Stimulated activated CD4-positive, alpha-beta T cell treated with anti-CD3 and anti-CD28 coated beads, Interleukin-2, amount 100 ng/mL, for 48 hours (primary cell): ENCODE results near the gene PLXNB3.

ENCODE experiments used
- DNase-seq, 2 donors: peaks; one replicate each; pipeline ENCODE4 v3.0.0-alpha.2; 2020

Gene PLXNB3

DNA sequence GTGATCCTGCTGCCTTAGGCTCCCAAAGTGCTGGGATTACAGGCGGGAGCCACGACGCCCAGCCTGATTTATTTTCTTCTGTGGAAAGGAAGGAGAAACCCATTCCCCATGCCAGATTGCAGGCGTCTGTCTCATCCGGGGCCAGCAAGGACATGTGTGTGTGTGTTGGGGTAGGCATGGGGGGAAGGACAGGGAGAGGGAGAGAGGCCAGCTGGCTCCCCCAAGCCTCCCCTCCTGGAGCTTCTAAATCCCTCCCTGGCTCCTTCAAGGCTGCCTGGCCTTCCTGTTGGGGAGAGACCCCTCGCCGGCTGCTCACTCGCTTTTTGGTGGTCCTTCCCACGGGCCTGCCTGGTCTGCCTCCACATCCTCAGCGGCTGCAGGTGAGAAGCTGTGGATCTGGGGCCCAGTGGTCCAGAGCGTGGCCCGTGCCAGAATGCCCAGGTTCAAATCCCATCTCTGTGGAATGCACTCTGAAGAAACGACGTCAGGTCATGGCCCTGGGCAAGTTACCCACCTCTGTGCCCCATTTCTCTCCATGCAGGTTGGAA lies 1.3 kb upstream of the PLXNB3 start:
- DNase-seq: no peak

DNA sequence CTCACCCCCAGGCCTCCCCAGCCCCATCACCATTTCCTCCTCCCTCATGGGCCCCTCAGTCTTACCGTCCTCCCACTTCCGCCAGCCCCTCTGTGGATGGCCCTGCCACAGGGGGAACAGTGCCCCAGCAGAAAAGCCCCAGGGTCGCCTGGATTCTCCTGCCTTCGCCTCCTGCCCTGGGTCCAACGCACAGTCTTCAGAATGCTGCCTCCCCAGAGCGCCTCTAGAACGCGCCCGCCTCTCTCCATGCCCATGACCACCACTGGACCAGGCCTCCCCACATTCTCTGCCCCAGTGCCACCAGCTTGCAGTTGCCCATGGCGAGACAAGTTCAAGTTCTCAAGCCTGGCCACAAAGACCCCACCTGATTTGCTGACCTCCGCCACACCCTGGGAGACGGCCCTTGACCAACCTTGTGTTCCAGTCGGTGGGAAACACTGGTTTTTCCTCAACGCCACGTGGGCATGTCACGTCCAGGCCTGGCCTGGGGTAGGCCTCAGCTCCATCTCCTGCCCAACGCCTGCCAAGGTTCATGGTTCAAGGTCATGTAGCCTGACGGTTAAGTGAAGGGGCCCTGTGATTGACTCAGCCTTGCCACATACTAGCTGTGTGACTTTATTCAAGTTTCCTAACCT lies 634 bp upstream of the PLXNB3 start:
- no peak for DNase-seq

DNA sequence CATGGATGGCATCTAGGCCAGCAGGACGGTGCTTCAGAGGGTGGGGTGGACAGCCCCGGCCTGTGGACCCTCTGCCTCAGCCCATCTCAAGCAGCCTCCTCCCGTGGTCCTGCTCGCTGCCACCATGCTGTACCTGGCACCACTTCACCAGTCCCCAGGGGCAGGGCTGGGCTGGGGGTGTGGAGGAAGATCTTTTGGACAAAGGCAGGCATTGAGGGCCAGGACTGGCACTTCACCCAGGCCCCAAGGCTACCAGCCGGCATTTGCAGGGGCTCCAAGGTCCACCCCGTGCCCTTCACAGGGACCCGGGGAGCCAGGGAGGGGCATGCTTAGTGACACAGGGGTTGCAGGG lies 713 bp downstream of the PLXNB3 start:
- DNase-seq: no peak

DNA sequence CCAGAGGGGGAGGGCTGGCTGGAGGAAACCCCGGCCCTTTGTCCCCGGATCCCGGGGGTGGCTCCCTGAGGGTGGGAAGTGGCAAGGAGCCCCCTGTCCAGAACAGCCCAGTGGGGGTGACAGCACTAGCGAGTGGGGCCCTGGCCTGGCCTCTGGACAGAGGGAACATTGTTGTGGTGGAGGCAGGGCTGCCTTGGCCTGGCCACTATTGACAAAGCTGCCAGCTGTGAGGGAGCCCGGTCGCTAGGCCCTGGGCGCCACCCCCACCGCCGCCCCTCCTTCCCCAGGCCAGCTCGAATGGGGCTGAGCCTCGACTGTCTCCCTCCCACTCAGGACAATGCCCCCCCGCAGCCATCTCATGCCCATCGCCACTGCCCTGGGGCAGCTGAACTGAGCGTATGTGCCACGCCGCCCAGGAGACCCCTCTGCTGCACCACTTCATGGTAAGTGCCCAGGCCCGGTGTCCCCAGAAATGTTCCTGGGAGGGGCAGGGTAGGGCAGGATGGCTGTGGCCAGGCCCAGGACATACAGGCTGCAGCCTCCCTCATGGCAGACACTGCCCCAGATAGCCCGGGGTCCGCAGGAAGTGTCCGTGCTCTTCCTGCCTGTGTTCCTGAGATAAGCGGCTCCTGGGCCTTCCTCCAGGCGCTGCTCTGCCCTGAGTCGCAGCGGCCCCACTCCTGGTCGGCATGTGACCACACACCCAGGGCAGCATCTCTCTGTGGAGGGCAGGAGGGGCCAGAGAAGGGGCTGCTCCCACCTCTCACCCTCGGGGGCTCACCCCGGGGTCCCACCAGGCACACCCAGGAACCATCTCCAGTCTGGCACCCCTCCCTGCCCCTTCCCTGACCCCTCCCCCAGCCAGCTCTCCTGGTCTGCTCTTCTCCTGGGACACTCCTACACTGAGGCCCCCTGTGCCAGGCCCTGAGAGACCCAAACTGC lies 1.4 kb downstream of the PLXNB3 start:
- no peak for DNase-seq

DNA sequence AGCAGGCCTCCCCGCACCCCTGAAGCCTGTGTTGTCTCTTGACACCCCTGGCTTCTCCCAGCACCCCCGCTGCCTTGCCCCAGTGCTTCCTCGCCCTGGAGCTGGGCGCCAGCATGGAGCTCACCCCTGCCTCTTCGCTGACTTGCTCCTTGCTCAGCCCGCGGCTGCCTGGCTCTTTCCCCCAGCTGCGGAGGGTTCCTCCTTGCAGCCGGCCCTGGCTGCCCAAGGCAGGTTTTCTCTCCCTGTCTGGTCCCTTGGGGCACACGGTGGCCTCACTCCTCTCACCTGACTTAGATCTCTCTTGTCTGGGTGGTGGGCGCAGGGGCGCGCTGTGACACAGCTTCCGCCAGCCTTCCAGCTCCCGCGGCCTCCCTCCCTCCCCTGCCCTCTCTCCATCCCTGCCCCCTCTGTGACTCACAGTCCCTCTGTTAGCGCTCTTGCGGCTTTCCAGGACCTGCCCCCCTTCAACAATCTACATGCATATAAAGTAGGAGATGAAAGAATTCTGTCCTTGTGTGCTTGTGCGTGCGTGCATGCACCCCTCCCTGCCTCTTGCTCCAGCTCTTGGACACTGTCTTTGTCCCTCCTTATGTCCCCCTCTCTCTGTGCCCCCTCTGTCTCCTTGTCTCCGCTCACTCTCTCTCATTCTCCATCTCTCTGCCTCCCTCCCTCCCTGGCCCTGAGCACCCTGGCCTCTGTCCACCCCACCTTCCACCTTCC lies 2.2 kb downstream of the PLXNB3 start:
- DNase-seq: no peak

DNA sequence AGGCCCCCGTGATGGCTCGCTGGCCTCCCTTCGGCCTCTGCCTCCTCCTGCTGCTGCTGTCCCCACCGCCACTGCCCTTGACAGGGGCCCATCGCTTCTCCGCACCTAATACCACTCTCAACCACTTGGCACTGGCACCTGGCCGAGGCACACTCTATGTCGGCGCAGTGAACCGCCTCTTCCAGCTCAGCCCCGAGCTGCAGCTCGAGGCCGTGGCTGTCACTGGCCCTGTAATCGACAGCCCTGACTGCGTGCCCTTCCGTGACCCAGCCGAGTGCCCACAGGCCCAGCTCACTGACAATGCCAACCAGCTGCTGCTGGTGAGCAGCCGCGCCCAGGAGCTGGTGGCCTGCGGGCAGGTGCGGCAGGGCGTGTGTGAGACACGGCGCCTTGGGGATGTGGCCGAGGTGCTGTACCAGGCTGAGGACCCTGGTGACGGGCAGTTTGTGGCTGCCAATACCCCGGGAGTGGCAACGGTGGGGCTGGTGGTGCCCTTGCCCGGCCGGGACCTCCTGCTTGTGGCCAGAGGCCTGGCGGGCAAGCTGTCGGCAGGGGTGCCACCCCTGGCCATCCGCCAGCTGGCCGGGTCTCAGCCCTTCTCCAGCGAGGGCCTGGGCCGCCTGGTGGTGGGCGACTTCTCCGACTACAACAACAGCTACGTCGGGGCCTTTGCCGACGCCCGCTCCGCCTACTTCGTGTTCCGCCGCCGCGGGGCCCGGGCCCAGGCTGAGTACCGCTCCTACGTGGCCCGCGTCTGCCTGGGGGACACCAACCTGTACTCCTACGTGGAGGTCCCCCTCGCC lies 3.0 kb downstream of the PLXNB3 start:
- no peak for DNase-seq

DNA sequence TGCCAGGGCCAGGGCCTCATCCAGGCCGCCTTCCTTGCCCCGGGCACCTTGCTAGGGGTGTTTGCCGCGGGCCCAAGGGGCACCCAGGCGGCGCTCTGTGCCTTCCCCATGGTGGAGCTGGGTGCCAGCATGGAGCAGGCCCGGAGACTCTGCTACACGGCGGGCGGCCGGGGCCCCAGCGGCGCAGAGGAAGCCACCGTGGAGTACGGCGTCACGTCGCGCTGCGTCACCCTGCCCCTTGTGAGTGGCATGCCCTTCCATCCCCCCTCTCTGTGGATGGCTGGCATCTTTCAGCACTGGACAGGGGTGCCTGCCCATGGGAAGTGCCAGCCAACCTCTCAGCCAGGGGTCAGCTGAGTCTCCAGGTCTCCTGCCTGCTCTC lies 3.6 kb downstream of the PLXNB3 start:
- DNase-seq: no peak

DNA sequence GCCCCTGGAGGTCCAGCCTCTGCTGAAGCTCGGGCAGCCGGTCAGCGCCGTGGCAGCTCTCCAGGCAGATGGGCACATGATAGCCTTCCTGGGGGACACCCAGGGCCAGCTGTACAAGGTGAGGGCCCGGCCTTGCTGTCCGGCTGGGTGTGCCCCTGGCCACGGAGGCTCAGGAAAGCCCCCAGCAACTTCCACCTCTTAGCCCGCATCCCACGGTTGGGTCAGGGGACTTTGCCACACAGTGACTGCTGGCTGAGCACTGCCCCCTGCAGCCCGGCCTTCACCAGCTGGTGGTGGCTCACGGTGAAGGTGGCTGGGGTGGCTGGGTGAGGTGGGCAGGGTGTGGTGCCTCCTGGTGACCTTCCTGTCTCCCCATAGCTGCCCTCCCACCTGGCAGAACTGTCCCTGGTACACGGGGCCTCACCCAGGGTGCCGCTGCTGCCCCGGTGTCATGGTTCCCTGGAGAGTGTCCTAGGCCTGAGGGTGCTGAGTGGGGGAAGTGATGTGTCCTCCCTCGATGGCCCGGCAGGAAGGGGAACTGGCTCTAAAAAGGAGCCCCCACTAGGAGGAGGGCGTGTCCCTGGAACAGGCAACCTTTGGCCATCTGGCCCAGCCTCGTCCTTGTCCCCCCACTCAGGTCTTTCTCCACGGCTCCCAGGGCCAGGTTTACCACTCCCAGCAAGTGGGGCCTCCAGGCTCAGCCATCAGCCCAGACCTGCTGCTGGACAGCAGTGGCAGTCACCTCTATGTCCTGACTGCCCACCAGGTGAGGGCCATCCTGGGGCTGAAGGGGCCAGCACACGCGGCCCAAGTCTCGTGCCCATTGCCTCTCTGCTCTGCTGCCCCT lies 4.5 kb downstream of the PLXNB3 start:
- no peak for DNase-seq

DNA sequence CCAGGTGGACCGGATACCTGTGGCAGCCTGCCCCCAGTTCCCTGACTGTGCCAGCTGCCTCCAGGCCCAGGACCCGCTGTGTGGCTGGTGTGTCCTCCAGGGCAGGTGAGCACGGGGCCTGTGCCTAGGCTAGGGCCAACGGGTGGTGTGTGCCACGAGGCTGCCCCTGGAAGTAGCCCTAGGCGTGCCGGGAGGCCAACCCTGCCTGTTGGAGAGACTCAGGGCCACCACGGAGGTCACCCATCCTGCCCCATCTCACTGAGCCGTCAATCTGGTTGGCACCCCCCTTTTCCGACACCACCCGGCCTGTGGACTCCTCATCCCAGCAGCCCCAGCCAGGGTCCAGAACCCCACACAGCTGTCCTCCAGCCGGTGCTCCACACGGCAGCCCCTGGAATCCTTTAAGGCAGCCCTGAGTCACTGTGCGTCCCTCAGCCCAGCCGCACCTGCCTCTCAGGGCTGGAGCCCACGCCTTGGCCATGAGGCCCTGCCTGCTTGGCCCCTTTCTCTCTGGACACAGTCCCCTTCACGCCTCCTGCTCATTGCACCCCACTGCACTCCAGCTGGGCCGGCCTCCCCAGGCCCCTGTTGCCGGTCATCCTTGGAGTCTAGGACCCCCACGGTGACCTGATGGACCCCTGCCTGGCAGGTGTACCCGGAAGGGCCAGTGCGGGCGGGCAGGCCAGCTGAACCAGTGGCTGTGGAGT lies 5.3 kb downstream of the PLXNB3 start:
- DNase-seq: no peak

DNA sequence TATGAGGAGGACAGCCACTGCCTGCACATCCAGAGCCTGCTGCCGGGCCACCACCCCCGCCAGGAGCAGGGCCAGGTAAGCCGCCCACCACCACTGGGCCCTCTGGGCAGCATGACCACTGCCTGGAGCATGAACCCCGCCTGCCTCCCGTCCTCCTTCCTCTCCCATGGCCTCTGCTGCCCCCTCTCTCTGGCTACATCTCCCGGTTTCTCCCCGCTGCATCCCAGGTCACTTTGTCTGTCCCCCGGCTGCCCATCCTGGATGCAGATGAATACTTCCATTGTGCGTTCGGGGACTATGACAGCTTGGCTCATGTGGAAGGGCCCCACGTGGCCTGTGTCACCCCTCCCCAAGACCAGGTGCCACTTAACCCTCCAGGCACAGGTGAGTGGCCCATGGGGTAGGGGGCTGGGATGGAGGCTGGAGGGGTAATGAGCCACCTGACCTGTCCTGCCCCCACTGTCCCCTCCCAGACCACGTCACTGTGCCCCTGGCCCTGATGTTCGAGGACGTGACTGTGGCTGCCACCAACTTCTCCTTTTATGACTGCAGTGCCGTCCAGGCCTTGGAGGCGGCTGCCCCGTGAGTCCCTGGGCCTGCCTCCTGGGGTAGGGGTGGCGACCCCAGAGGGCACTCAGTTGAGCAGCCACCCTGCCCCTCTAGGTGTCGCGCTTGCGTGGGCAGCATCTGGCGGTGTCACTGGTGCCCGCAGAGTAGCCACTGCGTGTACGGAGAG lies 6.0 kb downstream of the PLXNB3 start:
- DNase-seq: no peak

DNA sequence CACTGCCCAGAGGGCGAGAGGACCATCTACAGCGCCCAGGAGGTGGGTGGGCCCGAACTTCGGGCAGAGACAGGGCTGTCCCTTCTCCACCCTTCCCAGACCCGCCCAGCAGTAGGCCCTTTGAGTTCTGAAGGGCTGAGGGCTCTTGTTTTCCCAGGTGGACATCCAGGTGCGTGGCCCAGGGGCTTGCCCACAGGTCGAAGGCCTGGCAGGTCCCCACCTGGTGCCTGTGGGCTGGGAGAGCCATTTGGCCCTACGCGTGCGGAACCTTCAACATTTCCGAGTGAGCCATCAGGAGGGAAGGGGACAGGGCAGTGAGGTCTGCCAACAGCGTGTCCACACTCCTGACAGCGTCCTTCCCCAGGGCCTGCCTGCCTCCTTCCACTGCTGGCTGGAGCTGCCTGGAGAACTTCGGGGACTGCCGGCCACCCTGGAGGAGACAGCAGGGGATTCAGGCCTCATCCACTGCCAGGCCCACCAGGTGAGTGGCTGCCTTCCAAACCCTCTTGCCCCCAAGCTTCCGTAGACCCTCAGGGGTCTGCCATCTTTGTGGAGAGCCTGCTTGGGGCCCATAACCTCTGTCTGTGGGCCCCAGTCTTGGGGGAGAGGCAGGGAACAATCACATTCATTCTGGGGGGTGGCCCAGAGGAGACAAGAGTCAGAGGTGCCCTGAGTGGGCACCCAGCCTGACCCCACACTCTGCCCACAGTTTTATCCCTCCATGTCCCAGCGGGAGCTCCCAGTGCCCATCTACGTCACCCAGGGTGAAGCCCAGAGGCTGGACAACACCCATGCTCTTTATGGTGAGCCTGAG lies 6.8 kb downstream of the PLXNB3 start:
- no peak for DNase-seq

DNA sequence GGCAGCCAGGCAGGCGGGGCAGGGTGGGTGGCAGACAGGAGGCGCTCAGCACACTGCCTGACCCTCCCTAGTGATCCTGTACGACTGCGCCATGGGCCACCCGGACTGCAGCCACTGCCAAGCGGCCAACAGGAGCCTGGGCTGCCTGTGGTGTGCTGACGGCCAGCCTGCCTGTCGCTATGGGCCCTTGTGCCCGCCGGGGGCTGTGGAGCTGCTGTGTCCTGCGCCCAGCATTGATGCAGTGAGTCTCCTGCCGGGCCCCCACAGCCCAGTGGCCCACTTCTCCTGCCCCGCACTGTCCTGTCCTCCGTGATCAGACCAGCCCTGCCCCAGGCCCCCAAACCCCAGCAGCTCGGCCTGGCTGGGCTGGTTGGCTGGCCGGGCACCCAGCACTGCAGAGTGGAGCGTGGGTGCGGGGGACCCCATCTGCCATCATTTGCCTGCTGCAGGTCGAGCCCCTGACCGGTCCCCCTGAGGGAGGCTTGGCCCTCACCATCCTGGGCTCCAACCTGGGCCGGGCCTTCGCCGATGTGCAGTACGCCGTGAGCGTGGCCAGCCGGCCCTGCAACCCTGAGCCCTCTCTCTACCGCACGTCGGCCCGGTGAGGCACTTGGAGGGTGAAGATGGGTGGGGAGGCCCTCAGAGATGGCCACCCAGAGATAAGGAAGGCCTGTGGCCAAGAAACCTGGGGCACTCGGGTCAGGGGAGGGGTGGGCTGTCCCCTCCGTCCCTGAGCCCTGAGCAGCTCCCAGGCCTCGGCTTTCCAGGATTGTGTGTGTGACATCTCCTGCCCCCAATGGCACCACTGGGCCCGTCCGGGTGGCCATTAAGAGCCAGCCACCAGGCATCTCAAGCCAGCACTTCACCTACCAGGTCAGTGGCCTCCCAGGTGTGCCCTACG lies 7.6 kb downstream of the PLXNB3 start:
- DNase-seq: no peak

DNA sequence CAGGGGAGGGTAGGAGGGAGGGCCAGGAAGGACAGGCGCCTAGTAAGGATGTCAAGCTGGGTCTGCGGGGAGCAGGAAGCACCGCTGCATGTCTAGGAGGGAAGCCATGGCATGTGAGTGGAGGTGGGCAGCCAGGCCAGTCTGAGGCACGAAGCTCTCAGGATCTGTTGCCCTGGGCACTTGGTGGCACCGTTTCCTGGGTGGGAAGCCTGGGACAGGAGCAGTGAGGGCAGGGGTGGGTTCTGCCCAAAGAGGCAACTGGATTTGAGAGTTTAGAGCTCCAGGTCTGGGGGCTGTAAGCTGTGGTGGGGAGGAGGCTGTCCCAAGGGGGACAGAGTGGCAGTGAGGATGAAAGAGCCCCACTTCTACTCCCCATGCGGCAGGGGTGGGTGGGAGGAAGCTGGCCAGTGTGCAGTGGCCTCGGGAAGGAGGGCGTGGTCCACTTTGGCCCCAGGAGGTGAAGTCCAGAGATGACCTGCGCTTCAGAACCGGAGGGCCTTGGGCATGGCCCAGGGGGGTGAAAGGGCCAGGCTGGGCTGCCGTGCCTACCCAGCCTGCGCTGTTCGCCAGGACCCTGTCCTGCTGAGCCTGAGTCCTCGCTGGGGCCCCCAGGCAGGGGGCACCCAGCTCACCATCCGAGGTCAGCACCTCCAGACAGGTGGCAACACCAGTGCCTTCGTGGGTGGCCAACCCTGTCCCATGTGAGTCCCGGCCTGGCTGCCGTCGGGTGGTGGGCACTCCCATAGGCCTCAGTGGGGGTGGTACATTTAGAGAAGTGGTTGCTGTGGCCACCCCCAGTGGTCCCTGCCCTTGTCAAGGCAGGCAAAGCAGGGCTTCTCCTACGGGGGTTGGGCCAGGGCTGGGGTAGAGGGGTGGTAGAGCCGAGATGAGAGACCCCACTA lies 8.5 kb downstream of the PLXNB3 start:
- no peak for DNase-seq

DNA sequence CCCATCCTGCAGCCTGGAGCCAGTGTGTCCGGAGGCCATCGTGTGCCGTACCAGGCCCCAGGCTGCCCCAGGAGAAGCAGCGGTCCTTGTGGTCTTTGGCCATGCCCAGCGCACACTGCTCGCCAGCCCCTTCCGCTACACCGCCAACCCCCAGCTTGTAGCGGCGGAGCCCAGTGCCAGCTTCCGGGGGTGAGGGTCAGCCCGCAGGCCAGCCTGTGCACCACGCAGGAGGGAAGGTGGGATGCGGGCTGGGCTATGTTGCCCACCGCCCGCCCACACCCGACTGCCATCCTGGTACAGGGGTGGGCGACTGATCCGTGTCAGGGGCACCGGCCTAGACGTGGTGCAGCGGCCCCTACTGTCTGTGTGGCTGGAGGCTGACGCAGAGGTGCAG lies 9.2 kb downstream of the PLXNB3 start:
- DNase-seq: no peak

DNA sequence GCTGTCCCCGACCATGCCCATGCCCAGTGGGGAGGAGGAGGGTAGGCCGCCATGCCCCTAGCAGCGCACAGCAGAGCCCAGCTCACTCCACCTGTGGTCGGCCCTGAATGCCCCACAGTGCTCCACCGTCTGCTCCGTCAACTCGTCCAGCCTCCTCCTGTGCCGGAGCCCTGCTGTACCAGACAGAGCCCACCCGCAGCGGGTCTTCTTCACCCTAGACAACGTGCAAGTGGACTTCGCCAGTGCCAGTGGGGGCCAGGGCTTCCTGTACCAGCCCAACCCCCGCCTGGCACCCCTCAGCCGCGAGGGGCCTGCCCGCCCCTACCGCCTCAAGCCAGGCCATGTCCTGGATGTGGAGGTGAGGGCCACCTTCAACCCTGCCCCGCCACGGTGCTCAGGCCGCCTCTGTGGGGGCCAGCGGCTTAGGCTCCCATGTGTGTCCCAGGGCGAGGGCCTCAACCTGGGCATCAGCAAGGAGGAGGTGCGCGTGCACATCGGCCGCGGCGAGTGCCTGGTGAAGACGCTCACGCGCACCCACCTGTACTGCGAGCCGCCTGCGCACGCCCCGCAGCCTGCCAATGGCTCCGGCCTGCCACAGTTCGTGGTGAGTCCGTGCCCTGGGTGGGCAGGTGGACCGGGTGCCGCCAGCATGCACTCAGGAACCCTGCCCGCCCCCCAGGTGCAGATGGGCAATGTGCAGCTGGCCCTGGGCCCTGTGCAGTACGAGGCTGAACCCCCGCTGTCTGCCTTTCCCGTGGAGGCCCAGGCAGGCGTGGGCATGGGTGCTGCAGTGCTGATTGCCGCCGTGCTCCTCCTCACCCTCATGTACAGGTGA lies 9.9 kb downstream of the PLXNB3 start:
- DNase-seq: no peak

DNA sequence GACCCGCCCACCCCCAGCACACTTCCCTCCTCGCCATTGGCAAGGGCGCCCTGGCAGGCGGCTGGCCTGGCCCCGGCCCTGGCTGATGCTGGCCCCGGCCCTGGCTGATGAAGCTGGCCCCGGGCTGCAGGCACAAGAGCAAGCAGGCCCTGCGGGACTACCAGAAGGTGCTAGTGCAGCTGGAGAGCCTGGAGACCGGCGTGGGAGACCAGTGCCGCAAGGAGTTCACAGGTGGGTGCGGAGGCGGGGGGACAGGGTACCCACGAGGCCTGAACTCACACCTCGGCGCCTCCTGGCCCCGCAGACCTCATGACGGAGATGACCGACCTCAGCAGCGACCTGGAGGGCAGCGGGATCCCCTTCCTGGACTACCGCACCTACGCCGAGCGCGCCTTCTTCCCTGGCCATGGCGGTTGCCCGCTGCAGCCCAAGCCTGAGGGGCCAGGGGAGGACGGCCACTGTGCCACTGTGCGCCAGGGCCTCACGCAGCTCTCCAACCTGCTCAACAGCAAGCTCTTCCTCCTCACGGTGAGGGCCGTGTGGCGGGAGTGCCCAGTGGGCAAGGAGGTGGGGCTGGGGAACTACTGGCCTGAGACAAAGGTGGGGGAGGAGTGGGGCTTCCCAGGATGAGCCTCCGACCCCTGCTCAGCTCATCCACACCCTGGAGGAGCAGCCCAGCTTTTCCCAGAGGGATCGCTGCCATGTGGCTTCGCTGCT lies 10.7 kb downstream of the PLXNB3 start:
- DNase-seq: no peak
